ENCODE measurements around the gene CCDC83. TPM values are rescaled to one million over a fixed set of nuclear protein-coding genes. Genes with fewer than 3 reads are reported as not detected.
A peak's percentile ranks its signal among the peaks of the same experiment; 100 is the strongest.

CCDC83 gene
- polyA plus RNA-seq, 1 of the 3 experiments (the other 2 are of a cell fraction) = not detected

- POLR2A ChIA-PET = no interaction called here
Measured at GRCh38 chr11:85960678-85961077, 105.5 kb downstream of the CCDC83 start.

GRCh38 chr11:85961130-85961529 lies 105.9 kb downstream of the CCDC83 start:
- POLR2A ChIA-PET = no interaction called here

More at GRCh38 chr11:85960678-85961077, 105.5 kb downstream of the CCDC83 start:
- Histone ChIP-seq H3K36me3 (replicated peaks in 1 of 2; ENCODE audit: control insufficient read depth in 1 of 2, insufficient read depth in 2 of 2, low read length in 1 of 2) (peaks cover 40 to 72% of the 10 kb centered on the region in 2 experiments), H3K79me2 (ENCODE audit: insufficient read depth) (peaks cover 39% of the 10 kb centered on the region), H3K4me2 (no peak overlapping the region), H3K4me3 (ENCODE audit: low read depth in 2 of 2, low read length in 1 of 2) (no peak overlapping the region), H3K27me3 (ENCODE audit: insufficient read depth) (no peaks in the 10 kb centered on the region), H3K9me2 (no peaks in the 10 kb centered on the region), H3K27ac (ENCODE audit: low read depth in 2 of 2, low read length in 1 of 2) (no peak overlapping the region; a peak in 1 of 4 replicates), H3K4me1 (ENCODE audit: control insufficient read depth in 1 of 2, insufficient read depth in 2 of 2, low read depth in 1 of 2, low read length in 1 of 2) (peaks cover 4 to 25% of the 10 kb centered on the region in 2 experiments; a peak in 3 of 4 replicates), H4K20me1 (ENCODE audit: insufficient read depth) (peaks cover 11% of the 10 kb centered on the region; the same call in 1 of the 2 replicates), H3K9ac (no peak overlapping the region), H2AFZ (ENCODE audit: low read depth) (no peak overlapping the region), H3K9me3 (no peaks in the 10 kb centered on the region), H3F3A (replicated peaks; ENCODE audit: insufficient read depth) (peaks cover 12% of the 10 kb centered on the region)
- no peak for TF ChIP-seq FOXM1 (IDR thresholded peaks at IDR 0.05; ENCODE audit: low read depth)
- no peak for TF ChIP-seq POLR2AphosphoS5 (IDR thresholded peaks at IDR 0.05; ENCODE audit: low read depth, low read length)
- TF ChIP-seq EZH2phosphoT487 (IDR thresholded peaks at IDR 0.05; ENCODE audit: borderline replicate concordance, low read depth) = no peak
- no peak for TF ChIP-seq CTCF (IDR thresholded peaks at IDR 0.05)
- no peak for TF ChIP-seq ZBTB33 (IDR thresholded peaks at IDR 0.05; ENCODE audit: borderline replicate concordance, low read depth)
- 92% methylated on average over 3 of the region's 3 CpGs for WGBS (ENCODE audit: low lambda C conversion rate)
- CTCF ChIA-PET = no interaction called here
- DNase-seq = no peak

More at GRCh38 chr11:85961130-85961529, 105.9 kb downstream of the CCDC83 start:
- no peaks in the 10 kb centered on the region for H3K9me2 ChIP-seq
- H2AFZ ChIP-seq (ENCODE audit: low read depth) = no peak overlapping the region
- H3K9ac ChIP-seq = no peak overlapping the region
- H3K36me3 ChIP-seq (replicated peaks in 1 of 2; ENCODE audit: control insufficient read depth in 1 of 2, insufficient read depth in 2 of 2, low read length in 1 of 2) = peaks cover 38 to 76% of the 10 kb centered on the region in 2 experiments
- CTCF ChIA-PET = interaction anchor here (0.9 kb wide), 1 partner anchor 80 kb away, joined by 3 read pairs; no protein-coding TSS in a partner anchor
- peaks cover 4 to 21% of the 10 kb centered on the region in 2 experiments; a peak in 3 of 4 replicates for H3K4me1 ChIP-seq (ENCODE audit: control insufficient read depth in 1 of 2, insufficient read depth in 2 of 2, low read depth in 1 of 2, low read length in 1 of 2)
- no peak overlapping the region for H3K4me3 ChIP-seq (ENCODE audit: low read depth in 2 of 2, low read length in 1 of 2)
- peaks cover 44% of the 10 kb centered on the region for H3K79me2 ChIP-seq (ENCODE audit: insufficient read depth)
- 66% methylated on average over 6 of the region's 6 CpGs for WGBS (ENCODE audit: low lambda C conversion rate)
- no peaks in the 10 kb centered on the region for H3K27me3 ChIP-seq (ENCODE audit: insufficient read depth)
- H3K4me2 ChIP-seq = no peak overlapping the region
- peak overlapping the region; percentile 56 to 58; a peak in 3 of 4 replicates for H3K27ac ChIP-seq (ENCODE audit: low read depth in 2 of 2, low read length in 1 of 2)
- H3K9me3 ChIP-seq = no peaks in the 10 kb centered on the region
- no peak for TF ChIP-seq NFIC (IDR thresholded peaks at IDR 0.05; ENCODE audit: borderline replicate concordance)
- no peak for TF ChIP-seq IRF3 (IDR thresholded peaks at IDR 0.05; ENCODE audit: low read depth, low read length)
- TF ChIP-seq GATA2 (CRISPR knock-in tag; IDR thresholded peaks at IDR 0.05) = no peak
- no peak for TF ChIP-seq EP300 (IDR thresholded peaks at IDR 0.05; ENCODE audit: borderline replicate concordance in 1 of 2, low read depth in 1 of 2, low read length in 1 of 2)
- TF ChIP-seq NRF1 (IDR thresholded peaks at IDR 0.05; ENCODE audit: low read depth, low read length) = no peak
- no peak for TF ChIP-seq SMC3 (IDR thresholded peaks at IDR 0.05; ENCODE audit: low read depth, low read length)
- TF ChIP-seq SIN3A (IDR thresholded peaks at IDR 0.05; ENCODE audit: borderline replicate concordance, low read depth, low read length) = no peak
- no peak for TF ChIP-seq TCF12 (IDR thresholded peaks at IDR 0.05)
- TF ChIP-seq MEF2A (IDR thresholded peaks at IDR 0.05; ENCODE audit: borderline replicate concordance, low read depth) = no peak
- no peak for TF ChIP-seq TAF1 (IDR thresholded peaks at IDR 0.05; ENCODE audit: borderline replicate concordance, low read depth, low read length)
- TF ChIP-seq CHD2 (IDR thresholded peaks at IDR 0.05; ENCODE audit: low read length, partially characterized antibody) = no peak
- no peak for TF ChIP-seq FOXJ3 (CRISPR knock-in tag; IDR thresholded peaks at IDR 0.05)
- no peak for DNase-seq
- H4K20me1 ChIP-seq (ENCODE audit: insufficient read depth) = peaks cover 11% of the 10 kb centered on the region; the same call in 1 of the 2 replicates
- H3F3A ChIP-seq (replicated peaks; ENCODE audit: insufficient read depth) = peaks cover 9% of the 10 kb centered on the region
